ENCODE measurements around the gene SLC5A10.

Gene SLC5A10

GRCh38 chr17:18963126-18964017 lies 11.4 kb downstream of the SLC5A10 start:
- DNase-seq (ENCODE audit: low read depth in 1 of 2, low spot score in 1 of 2), result no peak

- no peak for DNase-seq (ENCODE audit: low read depth in 1 of 2, low spot score in 1 of 2)
Measured at GRCh38 chr17:18964018-18964351, 12.0 kb downstream of the SLC5A10 start.

- DNase-seq (ENCODE audit: low read depth in 1 of 2, low spot score in 1 of 2), result no peak
Measured at GRCh38 chr17:18964550-18964949, 12.6 kb downstream of the SLC5A10 start.

GRCh38 chr17:18965530-18966236 lies 13.7 kb downstream of the SLC5A10 start:
- DNase-seq (ENCODE audit: low read depth in 1 of 2, low spot score in 1 of 2), result no peak

- DNase-seq (ENCODE audit: low read depth in 1 of 2, low spot score in 1 of 2), result no peak
Measured at GRCh38 chr17:18966831-18967624, 15.1 kb downstream of the SLC5A10 start.

- DNase-seq (ENCODE audit: low read depth in 1 of 2, low spot score in 1 of 2), result no peak
Measured at GRCh38 chr17:18967916-18968315, 16.0 kb downstream of the SLC5A10 start.

- no peak for DNase-seq (ENCODE audit: low read depth in 1 of 2, low spot score in 1 of 2)
Measured at GRCh38 chr17:18968345-18968744, 16.4 kb downstream of the SLC5A10 start.

GRCh38 chr17:18968945-18969887 lies 17.3 kb downstream of the SLC5A10 start:
- no peak for DNase-seq (ENCODE audit: low read depth in 1 of 2, low spot score in 1 of 2)

- no peak for DNase-seq (ENCODE audit: low read depth in 1 of 2, low spot score in 1 of 2)
Measured at GRCh38 chr17:18970582-18971480, 18.9 kb downstream of the SLC5A10 start.

- no peak for DNase-seq (ENCODE audit: low read depth in 1 of 2, low spot score in 1 of 2)
Measured at GRCh38 chr17:18971801-18972200, 19.8 kb downstream of the SLC5A10 start.

GRCh38 chr17:18974407-18975149 lies 22.6 kb downstream of the SLC5A10 start:
- no peak for DNase-seq (ENCODE audit: low read depth in 1 of 2, low spot score in 1 of 2)

- no peak for DNase-seq (ENCODE audit: low read depth in 1 of 2, low spot score in 1 of 2)
Measured at GRCh38 chr17:18975597-18975996, 23.6 kb downstream of the SLC5A10 start.

GRCh38 chr17:18976201-18976600 lies 24.2 kb downstream of the SLC5A10 start:
- no peak for DNase-seq (ENCODE audit: low read depth in 1 of 2, low spot score in 1 of 2)

- no peak for DNase-seq (ENCODE audit: low read depth in 1 of 2, low spot score in 1 of 2)
Measured at GRCh38 chr17:18977021-18977420, 25.1 kb downstream of the SLC5A10 start.

- no peak for DNase-seq (ENCODE audit: low read depth in 1 of 2, low spot score in 1 of 2)
Measured at GRCh38 chr17:18977646-18978045, 25.7 kb downstream of the SLC5A10 start.

GRCh38 chr17:18978050-18978449 lies 26.1 kb downstream of the SLC5A10 start:
- DNase-seq (ENCODE audit: low read depth in 1 of 2, low spot score in 1 of 2), result no peak

- no peak for DNase-seq (ENCODE audit: low read depth in 1 of 2, low spot score in 1 of 2)
Measured at GRCh38 chr17:18978655-18979054, 26.7 kb downstream of the SLC5A10 start.

- DNase-seq (ENCODE audit: low read depth in 1 of 2, low spot score in 1 of 2), result no peak
Measured at GRCh38 chr17:18980682-18981334, 28.8 kb downstream of the SLC5A10 start.

- no peak for DNase-seq (ENCODE audit: low read depth in 1 of 2, low spot score in 1 of 2)
Measured at GRCh38 chr17:18981335-18981641, 29.3 kb downstream of the SLC5A10 start.
